ENCODE results near the gene HNRNPR.

Gene HNRNPR

DNA sequence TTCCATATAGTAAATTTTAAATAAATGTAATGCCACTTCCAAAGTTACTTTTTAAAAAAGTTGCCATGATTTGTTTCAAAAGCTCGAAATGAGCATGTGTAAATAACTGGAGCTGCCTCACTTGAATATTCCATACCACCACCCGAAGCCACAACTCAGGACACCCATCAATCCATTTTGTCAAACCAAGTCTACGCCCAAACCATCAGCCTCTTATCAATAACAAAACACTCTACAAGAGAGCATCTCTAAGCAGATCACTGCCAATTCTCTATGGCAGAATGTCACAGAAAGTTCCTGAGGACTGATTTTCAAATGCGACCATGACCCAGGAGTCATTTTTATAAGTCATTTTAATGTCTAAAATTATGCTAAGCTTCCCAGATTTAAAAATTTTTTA is 4.5 kb downstream of the HNRNPR start:
- peak overlapping the region; percentile 99 for H3K4me2 ChIP-seq (ENCODE audit: low read length)
- no peak overlapping the region for H3K27ac ChIP-seq (ENCODE audit: low read depth, low read length, poor library complexity, severe bottlenecking)
- H3K36me3 ChIP-seq (ENCODE audit: insufficient read depth, low read length) = peaks cover 58% of the 10 kb centered on the region
- peaks cover 11% of the 10 kb centered on the region; the same call in 1 of the 2 replicates for H4K20me1 ChIP-seq (ENCODE audit: insufficient read depth, low read length)
- no peaks in the 10 kb centered on the region for H3K27me3 ChIP-seq (ENCODE audit: insufficient read depth, low read length)
- no peaks in the 10 kb centered on the region for H3K9me3 ChIP-seq (ENCODE audit: low read length)
- H3K4me1 ChIP-seq (ENCODE audit: insufficient read depth, low read length, severe bottlenecking) = peaks cover 41% of the 10 kb centered on the region
- peaks cover 77% of the 10 kb centered on the region for H3K79me2 ChIP-seq (ENCODE audit: insufficient read depth, low read length)
- no peaks in the 10 kb centered on the region for H3F3A ChIP-seq (ENCODE audit: insufficient read depth, low read length)
- no peak overlapping the region for H2AFZ ChIP-seq (ENCODE audit: low read length)
- no peak overlapping the region for H3K9ac ChIP-seq (ENCODE audit: low read length)
- no peak overlapping the region for H3K4me3 ChIP-seq (ENCODE audit: low read depth, low read length, poor library complexity, severe bottlenecking)
- no peak for TF ChIP-seq EZH2 (IDR thresholded peaks at IDR 0.05; ENCODE audit: borderline replicate concordance, low read length)
- TF ChIP-seq, protein P1, sequence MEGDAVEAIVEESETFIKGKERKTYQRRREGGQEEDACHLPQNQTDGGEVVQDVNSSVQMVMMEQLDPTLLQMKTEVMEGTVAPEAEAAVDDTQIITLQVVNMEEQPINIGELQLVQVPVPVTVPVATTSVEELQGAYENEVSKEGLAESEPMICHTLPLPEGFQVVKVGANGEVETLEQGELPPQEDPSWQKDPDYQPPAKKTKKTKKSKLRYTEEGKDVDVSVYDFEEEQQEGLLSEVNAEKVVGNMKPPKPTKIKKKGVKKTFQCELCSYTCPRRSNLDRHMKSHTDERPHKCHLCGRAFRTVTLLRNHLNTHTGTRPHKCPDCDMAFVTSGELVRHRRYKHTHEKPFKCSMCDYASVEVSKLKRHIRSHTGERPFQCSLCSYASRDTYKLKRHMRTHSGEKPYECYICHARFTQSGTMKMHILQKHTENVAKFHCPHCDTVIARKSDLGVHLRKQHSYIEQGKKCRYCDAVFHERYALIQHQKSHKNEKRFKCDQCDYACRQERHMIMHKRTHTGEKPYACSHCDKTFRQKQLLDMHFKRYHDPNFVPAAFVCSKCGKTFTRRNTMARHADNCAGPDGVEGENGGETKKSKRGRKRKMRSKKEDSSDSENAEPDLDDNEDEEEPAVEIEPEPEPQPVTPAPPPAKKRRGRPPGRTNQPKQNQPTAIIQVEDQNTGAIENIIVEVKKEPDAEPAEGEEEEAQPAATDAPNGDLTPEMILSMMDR (IDR thresholded peaks at IDR 0.05; ENCODE audit: low read length) = no peak
- no peaks in the 10 kb centered on the region for H3K9me2 ChIP-seq (ENCODE audit: low read depth, low read length)

DNA sequence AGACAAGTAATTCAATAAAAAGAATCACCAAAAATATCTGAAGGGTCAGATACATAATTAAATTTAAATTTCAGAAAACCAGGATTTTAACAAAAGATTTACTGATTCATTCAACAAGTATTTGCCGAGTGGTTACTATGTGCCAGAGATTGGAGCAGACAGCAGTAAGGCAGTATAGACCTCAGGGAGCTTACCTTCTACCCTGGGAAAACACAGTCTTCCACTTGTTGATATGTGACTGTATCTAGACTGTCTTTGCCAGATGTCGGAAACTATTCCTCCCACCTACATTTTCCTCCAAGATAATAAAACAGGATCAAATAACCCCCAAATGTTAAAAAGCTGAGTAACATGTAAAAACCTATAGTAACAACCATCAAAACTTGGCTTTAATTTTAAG is 6.2 kb downstream of the HNRNPR start:
- H3K4me1 ChIP-seq (ENCODE audit: insufficient read depth, low read length, severe bottlenecking) = peaks cover 40% of the 10 kb centered on the region
- no peak overlapping the region for H3K27ac ChIP-seq (ENCODE audit: low read depth, low read length, poor library complexity, severe bottlenecking)
- no peak overlapping the region for H3K4me2 ChIP-seq (ENCODE audit: low read length)
- TF ChIP-seq, protein P1 (IDR thresholded peaks at IDR 0.05; ENCODE audit: low read length) = no peak
- TF ChIP-seq EZH2 (IDR thresholded peaks at IDR 0.05; ENCODE audit: borderline replicate concordance, low read length) = no peak
- peaks cover 11% of the 10 kb centered on the region; the same call in 1 of the 2 replicates for H4K20me1 ChIP-seq (ENCODE audit: insufficient read depth, low read length)
- H3F3A ChIP-seq (ENCODE audit: insufficient read depth, low read length) = no peaks in the 10 kb centered on the region
- no peaks in the 10 kb centered on the region for H3K9me2 ChIP-seq (ENCODE audit: low read depth, low read length)
- H3K9ac ChIP-seq (ENCODE audit: low read length) = no peak overlapping the region
- no peaks in the 10 kb centered on the region for H3K27me3 ChIP-seq (ENCODE audit: insufficient read depth, low read length)
- H2AFZ ChIP-seq (ENCODE audit: low read length) = no peak overlapping the region
- peaks cover 76% of the 10 kb centered on the region for H3K36me3 ChIP-seq (ENCODE audit: insufficient read depth, low read length)
- peaks cover 73% of the 10 kb centered on the region for H3K79me2 ChIP-seq (ENCODE audit: insufficient read depth, low read length)
- no peaks in the 10 kb centered on the region for H3K9me3 ChIP-seq (ENCODE audit: low read length)
- H3K4me3 ChIP-seq (ENCODE audit: low read depth, low read length, poor library complexity, severe bottlenecking) = no peak overlapping the region

DNA sequence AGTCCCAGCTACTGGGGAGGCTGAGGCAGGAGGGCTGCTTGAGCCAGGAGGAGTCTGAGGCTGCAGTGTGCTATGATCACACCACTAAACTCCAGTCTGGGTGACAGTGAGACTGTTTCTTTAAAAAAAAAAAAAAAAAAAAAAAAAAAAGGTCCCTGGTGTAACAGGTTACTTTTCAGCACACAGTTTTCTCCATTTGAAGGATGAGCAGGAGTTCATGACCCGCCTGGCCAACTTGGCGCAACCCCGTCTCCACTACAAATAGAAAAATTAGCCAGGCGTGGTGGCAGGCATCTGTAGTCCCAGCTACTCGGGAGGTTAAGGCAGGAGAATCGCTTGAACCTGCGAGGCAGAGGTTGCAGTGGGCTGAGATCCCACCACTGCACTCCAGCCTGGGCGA is 12.4 kb downstream of the HNRNPR start:
- H3F3A ChIP-seq (ENCODE audit: insufficient read depth, low read length) = no peaks in the 10 kb centered on the region; the same call in 1 of the 2 replicates
- TF ChIP-seq, protein P1 (IDR thresholded peaks at IDR 0.05; ENCODE audit: low read length) = no peak
- TF ChIP-seq EZH2 (IDR thresholded peaks at IDR 0.05; ENCODE audit: borderline replicate concordance, low read length) = no peak
- no peak overlapping the region for H3K27ac ChIP-seq (ENCODE audit: low read depth, low read length, poor library complexity, severe bottlenecking)
- no peak overlapping the region for H2AFZ ChIP-seq (ENCODE audit: low read length)
- H3K4me3 ChIP-seq (ENCODE audit: low read depth, low read length, poor library complexity, severe bottlenecking) = no peak overlapping the region
- H3K4me2 ChIP-seq (ENCODE audit: low read length) = no peak overlapping the region
- no peaks in the 10 kb centered on the region for H3K9me2 ChIP-seq (ENCODE audit: low read depth, low read length)
- H4K20me1 ChIP-seq (ENCODE audit: insufficient read depth, low read length) = no peaks in the 10 kb centered on the region
- H3K9ac ChIP-seq (ENCODE audit: low read length) = no peak overlapping the region
- H3K79me2 ChIP-seq (ENCODE audit: insufficient read depth, low read length) = peaks cover 31% of the 10 kb centered on the region; the same call in 1 of the 2 replicates
- H3K4me1 ChIP-seq (ENCODE audit: insufficient read depth, low read length, severe bottlenecking) = no peaks in the 10 kb centered on the region
- no peaks in the 10 kb centered on the region for H3K9me3 ChIP-seq (ENCODE audit: low read length)
- H3K36me3 ChIP-seq (ENCODE audit: insufficient read depth, low read length) = peaks cover 94% of the 10 kb centered on the region
- H3K27me3 ChIP-seq (ENCODE audit: insufficient read depth, low read length) = no peaks in the 10 kb centered on the region
